Measurements from ENCODE around the gene C3orf18.
A peak's percentile ranks its signal among the peaks of the same experiment; 100 is the strongest.
"Not testable (repeated sequence)": the region's sequence is repeated elsewhere in the genome, so short reads cannot be mapped to it uniquely, and the experiment has no call there.

Gene C3orf18

DNA sequence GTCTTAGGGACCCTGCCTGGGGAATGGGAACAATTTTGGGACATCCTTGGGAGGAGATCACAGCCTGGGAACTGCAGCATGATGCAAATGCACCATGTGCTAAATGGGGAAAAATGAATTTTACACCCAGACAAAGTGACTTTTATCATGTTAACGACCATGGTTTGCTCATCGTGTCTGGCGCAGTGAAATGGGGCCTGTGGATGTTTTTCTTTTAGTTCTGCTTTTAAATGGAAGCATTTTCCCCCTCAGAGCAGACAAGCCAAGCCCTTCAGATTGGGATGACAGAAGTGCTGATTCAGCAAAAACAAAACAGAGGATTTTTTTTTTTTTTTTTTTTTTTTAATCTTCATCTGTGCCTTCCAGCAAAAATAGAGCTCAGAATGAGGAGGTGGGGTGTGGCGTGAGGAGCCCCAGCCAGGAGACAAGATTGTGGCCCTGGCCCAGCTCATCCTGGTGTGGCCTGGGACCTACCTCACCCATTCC, 49.8 kb downstream of the C3orf18 start:
- TF ChIP-seq, protein P1, sequence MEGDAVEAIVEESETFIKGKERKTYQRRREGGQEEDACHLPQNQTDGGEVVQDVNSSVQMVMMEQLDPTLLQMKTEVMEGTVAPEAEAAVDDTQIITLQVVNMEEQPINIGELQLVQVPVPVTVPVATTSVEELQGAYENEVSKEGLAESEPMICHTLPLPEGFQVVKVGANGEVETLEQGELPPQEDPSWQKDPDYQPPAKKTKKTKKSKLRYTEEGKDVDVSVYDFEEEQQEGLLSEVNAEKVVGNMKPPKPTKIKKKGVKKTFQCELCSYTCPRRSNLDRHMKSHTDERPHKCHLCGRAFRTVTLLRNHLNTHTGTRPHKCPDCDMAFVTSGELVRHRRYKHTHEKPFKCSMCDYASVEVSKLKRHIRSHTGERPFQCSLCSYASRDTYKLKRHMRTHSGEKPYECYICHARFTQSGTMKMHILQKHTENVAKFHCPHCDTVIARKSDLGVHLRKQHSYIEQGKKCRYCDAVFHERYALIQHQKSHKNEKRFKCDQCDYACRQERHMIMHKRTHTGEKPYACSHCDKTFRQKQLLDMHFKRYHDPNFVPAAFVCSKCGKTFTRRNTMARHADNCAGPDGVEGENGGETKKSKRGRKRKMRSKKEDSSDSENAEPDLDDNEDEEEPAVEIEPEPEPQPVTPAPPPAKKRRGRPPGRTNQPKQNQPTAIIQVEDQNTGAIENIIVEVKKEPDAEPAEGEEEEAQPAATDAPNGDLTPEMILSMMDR (IDR thresholded peaks at IDR 0.05; ENCODE audit: low read depth, low read length), result no peak
- Histone ChIP-seq H3K4me3 (ENCODE audit: low read length) (no peak overlapping the region), H3K27me3 (ENCODE audit: low read depth, low read length) (peaks cover 35% of the 10 kb centered on the region), H3K27ac (ENCODE audit: low read length) (no peak overlapping the region), H3K4me2 (ENCODE audit: low read length) (no peak overlapping the region), H4K20me1 (ENCODE audit: insufficient read depth, low read length) (no peaks in the 10 kb centered on the region), H3K79me2 (ENCODE audit: low read length) (no peaks in the 10 kb centered on the region), H2AFZ (ENCODE audit: low read depth, low read length) (no peak overlapping the region), H3K36me3 (replicated peaks; ENCODE audit: low read depth, low read length) (no peaks in the 10 kb centered on the region), H3K4me1 (ENCODE audit: low read length) (peaks cover 11% of the 10 kb centered on the region), H3K9me3 (ENCODE audit: insufficient read depth, low read length) (no peaks in the 10 kb centered on the region), H3K9ac (ENCODE audit: low read length) (no peak overlapping the region)

DNA sequence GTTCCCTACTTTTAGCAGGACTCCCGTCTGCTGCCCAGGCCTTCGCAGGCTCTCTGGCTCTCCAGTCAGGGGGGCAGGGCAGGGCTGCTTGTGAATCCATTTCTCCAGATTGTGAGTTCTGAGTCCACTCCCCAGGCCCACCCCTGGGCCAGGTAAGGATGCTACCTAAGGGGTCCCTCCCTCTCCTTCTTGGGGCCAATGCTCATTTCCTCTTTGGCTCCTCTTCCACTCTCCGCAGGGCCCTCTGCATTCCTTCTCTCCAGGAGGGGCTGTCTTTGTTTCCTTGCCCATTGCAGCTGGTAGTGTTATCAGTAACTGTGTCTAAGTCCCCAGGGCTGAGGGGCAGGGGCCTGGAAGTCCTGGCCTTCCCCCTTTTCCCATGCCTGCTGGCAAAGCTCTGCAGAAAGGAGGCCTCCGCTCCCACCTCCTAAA, 51.1 kb downstream of the C3orf18 start:
- Histone ChIP-seq H2AFZ (ENCODE audit: low read depth, low read length) (no peak overlapping the region), H3K36me3 (replicated peaks; ENCODE audit: low read depth, low read length) (no peaks in the 10 kb centered on the region), H3K4me3 (ENCODE audit: low read length) (no peak overlapping the region), H3K27ac (ENCODE audit: low read length) (no peak overlapping the region), H3K4me2 (ENCODE audit: low read length) (no peak overlapping the region), H4K20me1 (ENCODE audit: insufficient read depth, low read length) (no peaks in the 10 kb centered on the region), H3K9ac (ENCODE audit: low read length) (no peak overlapping the region), H3K79me2 (ENCODE audit: low read length) (no peaks in the 10 kb centered on the region), H3K4me1 (ENCODE audit: low read length) (peaks cover 11% of the 10 kb centered on the region), H3K9me3 (ENCODE audit: insufficient read depth, low read length) (no peaks in the 10 kb centered on the region), H3K27me3 (ENCODE audit: low read depth, low read length) (peaks cover 27% of the 10 kb centered on the region)
- TF ChIP-seq, protein P1 (IDR thresholded peaks at IDR 0.05; ENCODE audit: low read depth, low read length), result no peak
- no peak for TF ChIP-seq EZH2phosphoT487 (IDR thresholded peaks at IDR 0.05; ENCODE audit: low read depth)

DNA sequence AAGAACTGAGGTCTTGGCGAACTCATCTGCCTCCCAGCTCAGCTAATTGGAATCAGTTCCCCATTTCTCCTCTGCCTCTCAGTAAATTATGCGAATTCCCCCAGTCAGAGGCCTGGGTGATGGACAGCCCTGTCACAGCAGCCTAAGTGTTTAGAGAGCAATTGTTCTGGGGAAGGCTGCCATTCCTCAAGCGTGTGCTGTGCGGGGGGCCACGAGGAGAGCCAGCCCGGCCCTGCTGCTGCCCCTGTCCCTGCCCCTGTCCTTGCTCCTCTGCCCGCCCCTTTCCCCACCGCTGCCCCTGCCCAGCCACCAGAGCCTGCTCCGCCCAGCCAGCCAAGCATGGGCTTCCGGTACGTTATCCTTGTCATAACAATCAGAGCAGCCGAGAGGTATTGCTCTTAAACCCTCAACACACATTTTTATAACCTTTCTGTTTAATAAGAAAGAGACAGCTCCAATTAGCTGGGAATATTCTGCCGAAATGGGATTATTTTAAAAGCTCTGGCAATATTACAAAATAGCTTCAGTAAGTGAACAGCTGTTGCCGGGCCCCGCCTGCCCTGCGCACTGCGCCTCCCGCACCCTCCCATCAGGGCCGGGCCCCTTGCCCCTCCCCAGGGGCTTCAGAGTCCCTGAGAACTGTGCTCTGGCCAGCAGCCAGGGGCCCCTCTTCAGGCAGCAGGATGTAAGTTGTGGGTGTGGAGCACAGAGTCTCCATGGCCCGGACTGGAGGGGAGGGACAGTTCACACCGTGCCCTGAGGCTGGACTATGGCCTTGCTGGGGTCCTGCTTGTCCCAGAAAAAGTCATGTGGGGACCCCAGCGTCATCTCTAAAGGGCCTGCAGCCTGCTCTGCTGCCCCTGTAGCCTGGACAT, 51.7 kb downstream of the C3orf18 start:
- H3K36me3 ChIP-seq (replicated peaks; ENCODE audit: low read depth, low read length), result no peaks in the 10 kb centered on the region
- peaks cover 11% of the 10 kb centered on the region for H3K4me1 ChIP-seq (ENCODE audit: low read length)
- no peak overlapping the region for H2AFZ ChIP-seq (ENCODE audit: low read depth, low read length)
- TF ChIP-seq EZH2phosphoT487 (IDR thresholded peaks at IDR 0.05; ENCODE audit: low read depth), result no peak
- TF ChIP-seq, protein P1 (IDR thresholded peaks at IDR 0.05; ENCODE audit: low read depth, low read length), result no peak
- H3K9ac ChIP-seq (ENCODE audit: low read length), result no peak overlapping the region
- H3K27me3 ChIP-seq (ENCODE audit: low read depth, low read length), result peaks cover 21% of the 10 kb centered on the region
- no peaks in the 10 kb centered on the region for H3K79me2 ChIP-seq (ENCODE audit: low read length)
- no peak overlapping the region for H3K4me3 ChIP-seq (ENCODE audit: low read length)
- no peaks in the 10 kb centered on the region for H3K9me3 ChIP-seq (ENCODE audit: insufficient read depth, low read length)
- no peak overlapping the region for H3K27ac ChIP-seq (ENCODE audit: low read length)
- H3K4me2 ChIP-seq (ENCODE audit: low read length), result peak overlapping the region; percentile 21
- H4K20me1 ChIP-seq (ENCODE audit: insufficient read depth, low read length), result no peaks in the 10 kb centered on the region

DNA sequence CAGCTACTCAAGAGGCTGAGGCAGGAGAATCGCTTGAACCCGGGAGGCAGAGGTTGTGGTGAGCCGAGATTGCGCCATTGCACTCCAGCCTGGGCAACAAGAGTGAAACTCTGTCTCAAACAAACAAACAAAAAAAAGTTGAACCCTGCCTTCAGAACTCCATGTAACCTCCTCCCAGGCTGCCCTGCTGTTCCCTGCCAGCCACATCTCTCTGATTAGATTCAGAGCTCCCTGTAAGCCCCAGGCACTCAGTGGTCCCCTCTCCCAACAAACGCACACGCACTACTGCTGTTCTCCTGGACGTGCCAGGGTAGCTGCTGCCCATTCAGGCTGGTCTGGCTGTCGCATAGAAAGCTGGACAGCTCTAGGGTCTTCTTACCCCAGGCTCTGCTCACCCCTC, 54.6 kb downstream of the C3orf18 start:
- H3K79me2 ChIP-seq (ENCODE audit: low read length); H3K9ac ChIP-seq (ENCODE audit: low read length); H3K4me3 ChIP-seq (ENCODE audit: low read length); H2AFZ ChIP-seq (ENCODE audit: low read depth, low read length); H3K36me3 ChIP-seq (replicated peaks; ENCODE audit: low read depth, low read length); H3K9me3 ChIP-seq (ENCODE audit: insufficient read depth, low read length); H3K27ac ChIP-seq (ENCODE audit: low read length); H4K20me1 ChIP-seq (ENCODE audit: insufficient read depth, low read length); H3K4me2 ChIP-seq (ENCODE audit: low read length): not testable (repeated sequence)
- Histone ChIP-seq H3K4me1 (ENCODE audit: low read length) (peaks cover 11% of the 10 kb centered on the region), H3K27me3 (ENCODE audit: low read depth, low read length) (peaks cover 27% of the 10 kb centered on the region)
